ENCODE results near the gene LRFN5. TPM values are rescaled to one million over a fixed set of nuclear protein-coding genes. Genes with fewer than 3 reads are reported as not detected.

The LRFN5 gene
- total and polyA plus RNA-seq, 2 of the 8 experiments (the other 6 are each of a cell fraction or from before 2014, with no cell fraction given): 0.85 to 4.7 TPM

DNA sequence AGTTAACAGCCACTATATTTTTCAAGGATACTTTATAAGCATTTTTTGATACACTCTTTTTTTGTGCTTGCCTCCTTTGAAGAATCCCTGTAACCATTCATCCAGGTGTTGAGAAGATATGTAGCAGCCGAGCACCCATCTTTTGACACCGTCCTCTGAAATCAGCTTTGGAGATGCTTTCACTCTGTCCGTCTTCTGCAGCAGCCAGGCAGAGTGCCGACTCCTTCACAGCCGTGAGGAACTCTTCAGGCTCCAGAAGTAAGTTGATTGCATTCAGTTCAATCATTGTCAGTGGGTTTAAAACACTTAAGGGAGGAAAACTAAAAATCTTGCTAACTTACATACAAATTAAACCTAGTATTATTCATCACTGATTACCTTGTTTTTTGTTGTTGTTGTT is 160.1 kb downstream of the LRFN5 start (continued):
- TF ChIP-seq ASH2L (IDR thresholded peaks at IDR 0.05; ENCODE audit: low read length): no peak

All from H1 (cell line).